GM21529 (cell line): Measurements from ENCODE around the gene UBA52.
A peak's percentile ranks its signal among the peaks of the same experiment; 100 is the strongest.
"Not testable (repeated sequence)": the region's sequence is repeated elsewhere in the genome, so short reads cannot be mapped to it uniquely, and the experiment has no call there.

Source experiments
- ATAC-seq: cut with Tn5 transposase; IDR thresholded peaks from one replicate; pipeline ENCODE4 v1.9.1; 2021; ENCODE audit not compliant: unreplicated experiment

The UBA52 gene

DNA sequence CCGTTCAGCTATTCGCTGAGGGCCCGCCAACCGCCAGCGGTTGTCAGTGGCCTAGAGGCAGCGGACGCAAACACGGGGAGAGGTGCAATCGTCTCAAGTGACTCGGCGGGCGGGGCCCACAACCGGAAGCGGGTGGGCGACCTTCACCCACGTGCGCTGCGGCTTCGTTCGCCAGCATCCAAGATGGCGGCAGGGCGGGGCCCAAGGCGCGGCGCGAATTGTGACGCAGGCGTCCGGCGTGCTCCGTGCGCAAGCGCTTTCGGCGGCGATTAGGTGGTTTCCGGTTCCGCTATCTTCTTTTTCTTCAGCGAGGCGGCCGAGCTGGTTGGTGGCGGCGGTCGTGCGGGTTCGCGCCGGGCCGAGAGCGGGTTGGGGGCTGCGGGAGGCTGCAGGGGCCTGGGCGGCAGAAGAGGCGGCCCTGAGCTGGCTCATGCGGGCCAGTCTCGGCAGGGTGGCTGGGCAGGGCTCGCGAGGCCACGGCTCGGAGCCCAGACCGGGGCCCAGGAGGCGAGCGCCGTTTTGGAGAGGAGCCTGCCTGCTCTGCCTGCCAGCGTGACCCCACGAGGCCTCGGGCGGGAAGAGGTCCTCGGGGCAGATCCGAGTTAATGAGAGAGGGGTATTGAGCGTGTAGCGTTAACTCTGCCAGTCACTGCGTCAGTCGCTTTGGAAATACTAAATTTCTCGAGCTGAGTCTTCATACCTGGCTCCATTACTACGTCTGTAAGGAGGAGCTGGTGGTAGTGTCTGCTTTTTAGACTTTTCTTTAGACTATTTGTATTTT is at the start of gene UBA52:
UBA52 (plus strand) TSS at position 294 of the 781 bp plus-strand sequence. CDS start 1,444 bp downstream, outside the sequence.
- peak; percentile 87 for ATAC-seq

DNA sequence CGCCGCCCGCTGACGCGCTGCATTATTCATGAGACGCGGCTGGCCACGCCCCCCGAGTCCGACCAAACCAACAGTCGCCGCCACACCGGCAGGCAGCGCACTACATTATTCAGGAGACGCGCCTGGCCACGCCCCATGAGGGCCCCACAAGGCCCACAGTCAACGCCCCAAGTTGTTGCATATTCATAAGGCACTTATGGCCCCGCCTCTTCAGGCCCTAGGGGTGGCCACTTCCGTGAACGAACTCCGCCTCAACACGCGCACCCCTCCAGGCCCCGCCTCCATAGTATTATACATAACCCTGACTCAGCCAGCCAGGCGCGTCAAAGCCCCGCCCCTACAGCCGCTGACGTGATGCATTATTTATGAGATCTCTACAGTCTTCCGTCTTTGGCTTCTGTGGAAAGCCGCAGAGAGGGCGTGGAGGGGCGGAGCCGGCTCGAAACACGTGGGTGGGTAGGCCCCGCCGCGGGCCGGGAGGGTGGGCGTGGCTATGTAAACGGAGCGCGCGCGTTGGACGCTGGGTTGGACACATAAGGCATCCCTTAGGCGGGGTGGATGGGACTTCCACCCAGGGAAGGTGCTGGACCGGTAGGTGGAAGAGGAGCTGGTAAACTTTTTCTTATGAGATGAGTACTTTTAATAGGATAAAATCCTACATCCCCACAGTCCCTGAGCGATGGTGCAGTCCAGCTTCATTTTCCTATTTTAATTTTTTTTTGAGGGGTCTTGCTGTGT is 49.4 kb upstream of the UBA52 start:
- ATAC-seq: peak; percentile 82

DNA sequence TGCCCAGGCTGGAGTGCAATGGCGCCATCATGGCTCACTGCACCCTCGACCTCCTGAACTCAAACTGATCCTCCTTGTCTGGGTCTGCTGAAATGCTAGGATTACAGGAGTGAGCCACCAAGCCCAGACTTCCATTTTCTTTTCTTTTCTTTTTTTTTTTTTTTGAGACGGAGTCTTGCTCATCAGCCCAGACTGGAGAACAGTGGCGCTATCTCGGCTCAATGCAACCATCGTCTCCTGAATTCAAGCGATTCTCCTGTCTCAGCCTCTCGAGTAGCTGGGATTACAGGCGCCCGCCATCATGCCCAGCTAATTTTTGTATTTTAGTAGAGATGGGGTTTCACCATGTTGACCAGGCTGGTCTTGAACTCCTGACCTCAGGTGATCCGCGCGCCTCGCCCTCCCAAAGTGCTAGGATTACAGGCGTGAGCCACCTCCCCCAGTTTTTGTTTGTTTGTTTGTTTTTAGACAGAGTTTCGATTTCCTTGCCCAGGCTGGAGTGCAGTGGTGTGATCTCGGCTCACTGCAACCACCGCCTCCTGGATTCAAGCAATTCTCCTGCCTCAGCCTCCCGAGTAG is 48.7 kb upstream of the UBA52 start:
- not testable (repeated sequence) for ATAC-seq

DNA sequence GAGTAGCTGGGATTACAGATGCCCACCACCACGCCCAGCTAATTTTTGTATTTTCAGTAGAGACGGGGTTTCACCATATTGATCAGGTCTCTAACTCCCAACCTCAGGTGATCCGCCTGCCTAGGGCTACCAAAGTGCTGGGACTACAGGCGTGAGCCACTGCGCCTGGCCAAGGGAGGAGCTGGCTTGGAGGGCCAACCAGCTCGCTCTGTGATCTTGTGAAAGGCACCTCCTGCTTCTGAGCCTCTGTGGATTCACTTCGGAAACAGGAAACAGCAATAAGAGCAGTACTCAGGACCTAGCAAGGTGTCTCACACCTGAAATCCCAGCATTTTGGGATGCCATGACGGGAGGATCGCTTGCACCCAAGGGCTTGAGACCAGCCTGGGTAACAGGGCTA is 47.8 kb upstream of the UBA52 start:
- no peak for ATAC-seq

DNA sequence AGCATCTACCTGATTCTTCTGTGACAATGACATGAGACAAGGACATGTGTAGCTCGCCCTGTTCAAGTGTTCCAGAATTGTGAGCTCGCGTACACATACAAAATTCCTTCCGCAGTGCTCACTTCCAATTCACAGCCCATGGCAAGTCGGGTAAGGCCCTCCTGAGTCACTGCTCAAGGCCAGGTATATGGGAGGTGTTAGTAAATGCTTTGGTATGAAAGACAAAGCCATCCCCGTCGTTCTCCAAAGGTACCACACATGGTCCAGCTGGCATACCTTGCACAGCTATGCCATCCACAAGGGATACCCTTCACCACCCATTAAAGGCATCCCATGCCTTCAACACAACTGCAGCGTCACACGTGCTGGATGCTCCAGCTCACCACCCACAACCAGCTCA is 45.3 kb upstream of the UBA52 start:
- ATAC-seq: no peak

DNA sequence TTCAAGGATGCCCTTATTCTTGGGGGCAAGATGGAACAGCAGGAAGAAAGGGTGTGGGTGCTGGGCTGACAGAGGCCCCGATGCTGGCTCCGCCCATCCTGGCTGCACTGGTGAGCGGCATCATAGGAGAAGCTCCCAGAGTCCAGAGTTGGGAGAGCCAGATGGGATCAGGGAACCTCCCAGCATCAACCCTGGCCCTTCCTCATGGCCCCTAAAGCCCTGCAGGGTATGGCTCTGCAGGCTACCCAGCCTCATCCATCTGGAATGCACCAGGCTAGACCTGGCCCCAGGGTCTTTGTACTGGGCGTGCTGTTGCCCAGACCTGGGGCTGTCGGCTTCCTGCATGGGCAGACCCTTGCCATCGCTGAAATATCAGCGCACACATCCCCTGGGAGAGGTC is 41.9 kb upstream of the UBA52 start:
- ATAC-seq: no peak

DNA sequence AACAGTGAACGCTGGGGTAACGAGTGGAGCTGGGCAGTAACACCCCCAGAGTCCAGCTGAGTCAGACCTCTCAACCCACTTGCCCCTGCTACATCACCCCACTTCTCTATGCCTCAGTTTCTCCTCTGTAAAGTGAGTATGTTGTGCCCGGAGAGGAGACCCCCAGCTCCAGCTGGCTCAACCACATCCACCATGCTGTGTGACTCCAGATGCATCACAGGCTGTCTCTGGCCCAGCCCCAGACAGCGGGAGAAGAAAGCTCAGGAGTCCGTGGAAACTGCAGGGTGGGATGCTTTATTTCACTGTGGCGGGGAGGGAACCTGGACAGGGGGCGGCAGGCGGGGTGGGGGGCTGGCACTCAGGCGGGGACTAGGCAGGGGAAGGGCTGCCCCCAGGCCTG is 40.2 kb upstream of the UBA52 start:
- ATAC-seq: no peak

DNA sequence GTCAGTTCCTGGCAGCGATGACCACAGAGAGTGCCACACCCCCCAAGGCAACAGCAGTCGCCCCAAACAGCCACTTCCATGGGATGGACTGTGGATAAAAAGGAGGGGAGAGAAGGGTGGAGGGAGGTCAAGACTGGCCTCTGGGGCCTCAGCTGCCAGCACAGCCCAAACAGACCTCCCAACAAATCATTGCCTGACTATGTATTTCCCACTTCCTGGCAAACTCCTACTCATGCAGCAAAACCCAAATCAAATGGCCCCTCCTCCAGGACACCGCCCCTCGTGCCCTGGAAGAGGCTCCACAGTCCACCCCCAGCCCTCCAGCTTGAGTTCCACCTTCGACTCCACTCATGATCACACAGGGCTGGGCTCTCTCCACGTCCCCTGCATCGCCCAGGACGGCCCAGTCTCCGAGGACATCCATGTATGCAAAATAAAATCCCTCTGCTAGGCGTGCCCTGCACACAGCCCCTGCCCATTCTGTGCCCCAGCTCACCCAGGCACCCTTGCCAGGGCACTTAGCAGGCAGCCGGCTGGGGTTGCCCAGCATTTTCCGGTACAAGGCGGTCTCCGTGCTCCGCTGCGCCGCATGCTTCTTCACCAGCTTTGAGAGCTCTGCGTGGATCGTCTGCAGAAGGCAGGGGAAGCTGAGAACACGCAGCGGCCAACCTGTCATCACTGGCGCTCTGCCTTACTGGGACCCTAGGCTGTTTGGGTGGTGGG is 39.3 kb upstream of the UBA52 start:
- ATAC-seq: no peak

DNA sequence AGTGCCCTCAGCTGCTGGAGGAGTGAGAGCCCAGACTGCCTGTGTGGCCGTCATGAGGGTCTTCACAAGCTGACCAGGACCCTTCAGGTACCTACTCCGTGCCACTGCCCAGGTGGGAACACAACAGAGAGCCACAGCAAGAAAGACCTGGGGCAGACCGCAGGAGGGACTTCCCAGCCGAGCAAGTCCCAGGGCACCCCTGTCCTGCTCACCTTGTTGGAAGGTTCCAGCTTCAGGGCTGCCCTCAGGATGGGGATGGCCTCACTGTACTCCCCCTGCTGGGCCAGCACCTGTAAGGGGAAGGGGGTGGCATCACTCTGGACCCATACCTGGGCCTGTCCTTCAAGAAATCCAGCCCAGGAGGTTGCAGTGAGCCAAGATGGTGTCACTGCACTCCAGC is 38.6 kb upstream of the UBA52 start:
- no peak for ATAC-seq

DNA sequence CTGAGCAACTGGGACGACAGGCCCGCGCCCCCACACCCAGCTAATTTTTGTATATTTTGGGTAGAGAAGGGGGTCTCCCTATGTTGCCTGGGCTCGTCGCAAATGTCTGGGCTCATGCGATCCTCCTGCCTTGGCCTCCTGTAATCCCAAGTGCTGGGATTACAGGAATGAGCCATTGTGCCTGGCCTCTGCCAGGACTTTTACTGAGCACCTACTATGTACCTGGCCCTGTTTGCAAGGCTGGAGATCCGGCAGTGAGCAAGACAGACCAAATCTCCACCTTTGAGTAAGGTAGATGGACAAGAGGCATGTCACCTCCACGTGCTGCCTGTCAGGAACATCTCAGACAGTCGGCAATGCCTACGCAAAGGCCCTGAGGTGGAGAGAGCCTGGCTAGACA is 35.2 kb upstream of the UBA52 start:
- ATAC-seq: no peak

DNA sequence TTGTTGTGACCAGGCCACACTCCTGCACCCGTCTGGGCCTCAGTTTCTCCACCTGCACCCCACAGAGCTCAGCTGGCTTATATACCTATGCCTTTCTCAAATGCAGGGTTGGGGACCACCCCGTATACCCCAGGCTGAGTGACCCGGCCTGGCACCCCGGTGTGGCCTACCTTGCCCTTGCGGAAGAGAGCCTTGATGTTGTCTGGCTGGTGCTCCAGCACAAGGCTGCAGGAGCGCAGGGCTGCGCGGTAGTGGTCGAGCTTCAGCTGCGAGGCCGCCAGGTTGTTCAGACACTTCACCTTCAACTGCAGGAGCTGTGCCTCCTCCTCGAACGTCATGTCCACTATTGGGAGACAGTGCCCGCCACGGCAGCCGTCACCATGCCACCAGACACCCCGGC is 34.2 kb upstream of the UBA52 start:
- no peak for ATAC-seq

DNA sequence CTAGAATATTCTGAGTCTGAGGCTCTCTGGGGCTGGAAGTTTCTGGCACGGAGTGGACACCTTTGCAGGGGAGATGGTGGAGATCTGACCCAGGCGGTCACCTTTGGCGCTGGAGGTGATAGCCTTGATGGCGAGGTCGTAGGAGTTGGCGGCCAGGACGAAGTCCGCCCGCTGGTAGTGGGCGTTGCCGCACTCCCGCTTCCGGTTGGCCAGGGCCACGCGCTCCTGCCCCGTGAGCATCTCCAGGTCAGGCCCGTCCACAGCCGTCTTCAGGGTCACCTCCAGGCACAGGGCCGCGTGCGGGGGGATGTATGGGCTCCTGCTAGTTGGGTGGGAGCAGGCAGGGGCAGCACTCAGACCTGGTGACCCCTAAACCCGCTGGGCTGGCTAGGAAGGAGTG is 33.5 kb upstream of the UBA52 start:
- no peak for ATAC-seq

DNA sequence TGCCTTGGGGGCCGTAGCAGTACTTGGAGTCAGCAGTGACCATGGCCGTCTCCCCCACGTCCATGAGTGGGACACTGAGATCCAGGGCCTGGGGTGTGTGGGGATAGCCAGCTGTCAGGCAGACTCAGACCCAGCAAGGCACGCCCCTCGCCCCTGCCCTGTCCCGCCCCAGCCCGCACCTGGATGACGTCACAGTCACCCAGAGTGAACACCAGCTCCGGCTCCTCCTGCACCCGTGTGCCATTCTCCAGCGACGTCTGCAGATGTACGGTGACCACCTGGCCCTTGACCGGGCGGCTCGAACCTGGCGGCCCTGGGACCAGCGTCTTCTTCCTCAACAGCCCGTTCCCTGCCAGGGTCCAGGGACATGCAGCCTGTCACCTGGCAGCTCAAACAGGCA is 32.3 kb upstream of the UBA52 start:
- ATAC-seq: no peak

DNA sequence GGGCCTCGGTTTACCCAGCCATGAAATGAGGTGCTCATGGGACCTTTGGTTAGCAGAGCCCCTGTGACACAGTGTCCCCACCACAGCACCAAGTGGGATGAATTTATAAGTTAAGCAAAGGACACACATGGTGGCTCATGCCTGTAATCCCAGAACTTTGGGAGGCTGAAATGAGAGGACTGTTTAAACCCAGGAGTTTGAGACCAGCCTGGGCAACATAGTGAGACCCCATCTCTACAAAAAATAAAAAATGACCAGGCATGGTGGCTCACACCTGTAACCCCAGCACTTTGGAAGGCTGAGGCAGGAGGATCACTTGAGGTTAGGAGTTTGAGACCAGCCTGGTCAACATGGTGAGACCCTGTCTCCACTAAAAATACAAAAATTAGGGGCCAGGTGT is 31.5 kb upstream of the UBA52 start:
- not testable (repeated sequence) for ATAC-seq

DNA sequence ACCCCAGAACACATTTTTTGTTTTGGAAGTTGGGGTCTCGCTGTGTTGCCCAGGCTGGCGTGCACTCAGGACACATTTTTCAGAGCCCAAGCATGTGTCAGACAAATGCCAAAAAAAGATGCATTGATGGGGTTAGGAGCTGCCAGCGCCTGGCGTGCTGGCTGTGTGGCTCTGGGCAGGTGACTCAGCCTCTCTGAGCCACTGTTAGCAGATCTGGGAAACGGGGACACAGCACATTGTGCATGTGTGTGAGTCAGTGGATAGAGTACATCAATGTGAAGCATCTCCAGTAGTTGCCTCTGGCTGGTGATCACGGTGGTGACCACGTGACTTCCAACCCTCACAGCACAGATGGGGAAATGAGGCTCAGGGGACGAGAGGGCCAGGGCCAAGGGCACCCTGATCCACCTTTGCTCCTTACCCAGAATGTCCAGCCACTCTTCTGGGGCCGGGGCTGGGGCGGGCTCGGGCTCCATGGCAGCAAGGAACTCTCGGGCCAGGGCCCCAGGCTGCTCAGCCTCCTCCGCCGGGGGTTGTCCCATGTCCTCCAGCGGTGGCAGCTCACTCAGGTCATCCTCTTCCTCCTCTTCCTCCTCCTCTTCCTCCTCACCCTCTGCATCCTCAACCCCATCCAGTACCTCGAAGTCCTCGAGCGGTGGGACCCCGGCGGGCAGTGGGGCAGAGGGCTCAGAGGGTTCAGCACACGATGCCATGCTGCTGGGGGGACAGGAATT is 30.2 kb upstream of the UBA52 start:
- no peak for ATAC-seq

DNA sequence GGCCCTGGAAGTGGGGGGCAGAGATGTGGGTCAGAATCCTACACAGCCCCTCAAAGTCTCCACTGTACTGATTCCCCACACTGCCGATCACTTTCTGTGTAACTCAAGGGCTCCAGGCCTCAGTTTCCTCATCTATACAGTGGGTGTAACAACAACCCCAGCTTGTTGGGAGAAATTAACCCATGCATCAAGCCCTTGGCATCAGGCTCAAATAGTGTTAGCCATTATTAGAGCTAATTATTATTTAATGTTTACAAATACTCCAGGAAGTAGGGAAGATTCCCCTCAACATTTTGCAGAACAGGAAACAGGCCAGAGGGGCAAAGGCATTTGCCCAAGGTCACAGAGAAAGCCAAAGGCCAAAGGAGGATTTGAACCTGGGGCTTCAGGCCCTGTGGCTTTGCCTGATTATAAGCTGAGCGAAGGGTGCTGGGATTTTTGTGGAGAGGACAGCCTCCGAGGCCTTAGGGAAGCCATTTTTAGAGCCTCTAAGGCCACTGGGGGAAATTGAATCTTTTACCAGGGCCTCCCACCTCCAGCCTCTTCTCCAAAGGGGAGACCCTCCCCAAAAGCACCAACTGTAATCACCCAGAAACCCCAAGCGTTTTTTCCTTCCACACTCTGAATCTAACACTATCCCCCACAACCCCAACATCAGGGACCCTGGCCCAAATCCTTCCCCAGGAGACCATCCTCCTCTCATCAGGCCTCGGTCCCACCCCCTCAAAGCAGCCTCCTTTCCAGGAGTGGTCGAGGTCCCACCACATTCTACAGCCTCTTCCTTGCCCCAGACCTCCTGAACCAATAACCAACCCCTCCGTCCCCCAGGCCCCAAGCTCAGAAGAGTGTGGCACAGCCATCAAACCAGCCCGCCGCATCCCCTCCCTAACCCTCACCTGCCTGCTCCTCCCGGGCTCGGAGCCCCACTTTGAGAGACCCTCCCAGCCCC is 29.4 kb upstream of the UBA52 start:
- ATAC-seq: no peak

DNA sequence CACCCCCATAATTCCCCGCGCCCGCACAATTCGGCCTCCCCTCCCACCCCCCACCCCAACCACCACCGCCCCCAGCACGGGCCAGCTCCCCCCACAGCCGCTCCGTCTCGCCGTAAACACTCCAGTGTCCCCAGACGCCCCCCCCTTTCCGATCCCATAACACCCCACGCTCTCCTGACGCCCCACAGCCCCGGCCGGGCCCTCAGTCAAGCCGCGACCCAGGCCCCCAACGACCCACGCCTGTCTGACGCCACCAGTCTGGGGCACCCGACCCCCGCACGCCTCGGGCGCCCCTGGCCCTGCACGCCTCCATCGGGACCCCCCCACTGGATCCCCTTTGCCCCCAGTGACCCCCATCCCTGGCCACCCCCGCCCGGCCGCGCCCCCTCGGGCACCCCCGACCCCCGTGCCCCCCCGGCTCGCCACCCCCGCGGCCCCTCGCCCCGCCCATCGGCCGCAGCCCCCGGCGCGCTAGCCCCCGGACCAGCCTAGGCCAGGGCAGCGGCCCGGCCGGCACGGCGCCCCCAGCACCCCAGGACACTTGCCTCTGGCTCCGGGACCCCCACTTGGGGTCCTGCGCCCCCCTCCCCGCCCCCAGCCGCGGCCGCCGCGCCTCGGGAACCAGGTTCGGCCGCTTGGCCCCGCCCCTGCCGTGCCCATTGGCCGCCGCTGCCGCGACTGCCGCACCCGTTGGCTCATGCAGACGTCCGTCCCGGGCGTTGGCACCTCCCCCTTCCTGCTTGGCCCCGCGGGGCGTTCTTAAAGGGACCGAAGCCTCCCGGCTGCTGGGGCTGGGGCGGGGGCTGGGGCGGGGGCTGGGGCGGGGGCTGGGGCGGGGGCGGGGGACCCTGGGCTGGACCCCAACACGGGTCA is 28.5 kb upstream of the UBA52 start, which contains the start of gene FKBP8:
FKBP8 (minus strand) TSS at position 633 of the 873 bp plus-strand sequence. CDS start 1,603 bp downstream, outside the sequence.
- peak; percentile 86 for ATAC-seq

DNA sequence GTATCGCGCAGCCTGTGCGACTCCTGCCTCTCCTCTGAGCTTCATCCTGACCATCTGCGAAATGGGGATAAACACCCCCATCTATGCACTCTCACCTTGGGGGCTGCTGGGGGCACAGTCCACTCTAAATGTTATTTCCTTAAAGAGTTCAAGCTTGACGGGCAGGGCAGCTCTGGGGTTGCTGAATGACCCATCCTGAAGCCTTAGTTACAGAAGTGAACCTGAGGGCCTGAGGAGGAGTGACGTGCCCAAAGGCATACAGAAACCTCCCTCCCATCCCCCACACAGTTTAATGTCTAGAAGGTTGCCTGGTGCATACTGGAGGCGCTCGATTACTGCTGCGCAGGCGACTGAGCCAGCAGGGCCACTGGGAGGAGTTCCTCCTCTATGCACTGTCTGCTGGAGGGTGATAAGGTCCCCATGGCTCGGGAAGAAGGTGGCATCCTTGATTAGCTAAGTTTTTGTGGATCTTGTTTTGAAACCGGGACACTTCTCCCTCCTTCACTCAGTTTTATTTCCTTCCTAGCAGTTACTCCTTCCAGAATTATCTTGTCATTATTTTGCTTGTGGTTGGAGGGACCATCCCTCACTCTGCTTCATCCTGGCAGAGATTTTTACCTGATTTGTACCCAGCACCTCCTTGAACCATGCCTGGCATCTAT is 27.7 kb upstream of the UBA52 start:
- peak; percentile 71 for ATAC-seq
